Omental fat pad (tissue), 4 donors: ENCODE data around the gene ALK. TPM values are rescaled to one million over a fixed set of nuclear protein-coding genes. Genes with fewer than 3 reads are reported as not detected.
A peak's percentile ranks its signal among the peaks of the same experiment; 100 is the strongest.

Source experiments
- ATAC-seq: fragments of 150-250 bp; one replicate; pipeline ENCODE4 v1.9.1; 2016; ENCODE audit warnings: mild to moderate bottlenecking, moderate library complexity; ENCODE audit not compliant: low FRiP score
- DNase-seq: peaks from one replicate; pipeline ENCODE4 v3.0.0-alpha.2; 2019; ENCODE audit warnings: low spot score
- total RNA-seq, 4 donors: library from RNA; depleted of rRNA; stranded (reverse); fragments of >200 nt; gene quantifications; one replicate each; pipeline ENCODE4 v1.1.0, GENCODE V29; 2016
- TF ChIP-seq, protein P1 (sequence below), 3 donors: fragments of 450-650 bp; IDR thresholded peaks; one replicate each; pipeline ENCODE4 v1.5.1; 2016 to 2017; ENCODE audit warnings: antibody characterized with exemption in 3 of 3, mild to moderate bottlenecking in 3 of 3, moderate library complexity in 2 of 3

The ALK gene
- total RNA-seq, 4 donors from 2014 or later, result 0.12 to 2.2 (median 0.44) TPM; not detected in 1

GRCh38 chr2:29469516-29469915, 451.9 kb downstream of the ALK start:
- TF ChIP-seq, protein P1, sequence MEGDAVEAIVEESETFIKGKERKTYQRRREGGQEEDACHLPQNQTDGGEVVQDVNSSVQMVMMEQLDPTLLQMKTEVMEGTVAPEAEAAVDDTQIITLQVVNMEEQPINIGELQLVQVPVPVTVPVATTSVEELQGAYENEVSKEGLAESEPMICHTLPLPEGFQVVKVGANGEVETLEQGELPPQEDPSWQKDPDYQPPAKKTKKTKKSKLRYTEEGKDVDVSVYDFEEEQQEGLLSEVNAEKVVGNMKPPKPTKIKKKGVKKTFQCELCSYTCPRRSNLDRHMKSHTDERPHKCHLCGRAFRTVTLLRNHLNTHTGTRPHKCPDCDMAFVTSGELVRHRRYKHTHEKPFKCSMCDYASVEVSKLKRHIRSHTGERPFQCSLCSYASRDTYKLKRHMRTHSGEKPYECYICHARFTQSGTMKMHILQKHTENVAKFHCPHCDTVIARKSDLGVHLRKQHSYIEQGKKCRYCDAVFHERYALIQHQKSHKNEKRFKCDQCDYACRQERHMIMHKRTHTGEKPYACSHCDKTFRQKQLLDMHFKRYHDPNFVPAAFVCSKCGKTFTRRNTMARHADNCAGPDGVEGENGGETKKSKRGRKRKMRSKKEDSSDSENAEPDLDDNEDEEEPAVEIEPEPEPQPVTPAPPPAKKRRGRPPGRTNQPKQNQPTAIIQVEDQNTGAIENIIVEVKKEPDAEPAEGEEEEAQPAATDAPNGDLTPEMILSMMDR (IDR thresholded peaks at IDR 0.05), result no peak
- ATAC-seq, result no peak
- no peak for DNase-seq

GRCh38 chr2:29463181-29463900, 458.0 kb downstream of the ALK start:
- ATAC-seq, result peak; percentile 64
- TF ChIP-seq, protein P1 (IDR thresholded peaks at IDR 0.05), result no peak
- no peak for DNase-seq

DNA sequence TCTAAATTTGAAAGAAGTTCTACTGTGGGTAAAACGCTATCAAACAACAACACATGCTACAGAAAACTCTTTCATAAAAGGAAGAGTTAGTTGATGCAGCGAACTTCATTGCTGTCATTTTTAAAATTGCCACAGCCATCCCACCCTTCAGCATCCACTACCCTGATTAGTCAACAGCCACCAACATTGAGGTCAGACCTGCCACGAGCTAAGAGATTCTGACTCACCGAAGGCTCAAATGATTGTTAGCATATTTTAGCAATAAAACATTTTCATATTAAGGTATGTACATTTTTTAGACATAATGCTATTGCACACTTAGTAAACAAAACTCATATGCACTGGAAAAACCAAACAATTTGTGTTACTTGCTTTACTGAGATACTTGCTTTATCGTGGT, 459.1 kb downstream of the ALK start:
- ATAC-seq (no peak), DNase-seq (no peak)
- TF ChIP-seq, protein P1 (IDR thresholded peaks at IDR 0.05), result no peak

DNA sequence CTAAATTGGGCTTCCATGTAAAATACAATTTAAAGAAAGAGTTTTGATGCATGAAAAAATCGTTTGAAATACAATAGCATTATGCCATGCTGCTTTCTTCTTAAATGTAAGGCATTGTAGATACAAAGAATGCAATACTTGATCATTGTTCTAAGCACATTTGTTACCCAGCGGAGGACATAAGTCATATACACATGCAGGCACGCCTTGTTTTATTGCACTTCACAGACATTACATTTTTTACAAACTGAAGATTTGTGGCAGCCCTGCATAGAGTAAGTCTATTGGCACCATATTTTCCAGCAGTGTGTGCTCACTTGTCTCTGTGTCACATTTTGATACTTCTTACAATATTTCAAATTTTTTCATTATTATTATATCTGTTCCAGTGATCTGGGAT, 461.2 kb downstream of the ALK start:
- TF ChIP-seq, protein P1 (IDR thresholded peaks at IDR 0.05), result no peak
- DNase-seq (no peak), ATAC-seq (no peak)

DNA sequence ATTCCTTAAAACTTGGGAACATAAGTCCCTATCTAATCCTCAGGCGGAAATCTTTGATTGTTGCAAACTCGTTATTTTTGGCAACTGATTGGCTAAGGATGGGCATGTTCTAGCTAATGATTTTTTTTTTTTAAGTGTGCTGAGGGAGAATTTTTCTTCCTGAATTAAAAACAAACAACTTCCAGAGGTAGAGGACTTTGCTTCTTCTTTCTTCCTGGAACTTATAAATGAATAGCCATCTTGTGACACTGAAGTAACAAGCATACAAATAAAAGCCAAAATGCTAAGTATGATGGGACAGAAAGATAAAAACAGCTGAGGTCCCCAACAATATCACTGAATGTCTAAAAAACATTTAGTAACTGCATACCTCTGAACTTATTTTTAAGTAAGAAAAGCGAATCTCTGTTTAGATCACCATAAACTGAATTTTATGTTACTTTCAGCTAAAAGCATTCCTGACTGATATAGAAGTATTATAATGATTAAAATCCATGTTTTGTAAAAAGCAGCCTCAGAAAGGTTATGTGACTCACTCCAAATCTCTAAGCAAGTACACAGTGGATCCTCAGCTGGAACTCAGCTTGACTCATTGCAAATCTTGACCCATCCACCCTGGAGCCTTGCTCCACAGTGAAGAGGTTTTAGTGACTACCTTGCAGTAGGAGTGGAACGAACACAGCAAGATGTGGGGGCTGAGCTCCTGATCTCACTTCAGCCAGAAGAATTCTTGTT, 461.8 kb downstream of the ALK start:
- TF ChIP-seq, protein P1 (IDR thresholded peaks at IDR 0.05), result no peak
- DNase-seq (no peak), ATAC-seq (peak; percentile 76)

DNA sequence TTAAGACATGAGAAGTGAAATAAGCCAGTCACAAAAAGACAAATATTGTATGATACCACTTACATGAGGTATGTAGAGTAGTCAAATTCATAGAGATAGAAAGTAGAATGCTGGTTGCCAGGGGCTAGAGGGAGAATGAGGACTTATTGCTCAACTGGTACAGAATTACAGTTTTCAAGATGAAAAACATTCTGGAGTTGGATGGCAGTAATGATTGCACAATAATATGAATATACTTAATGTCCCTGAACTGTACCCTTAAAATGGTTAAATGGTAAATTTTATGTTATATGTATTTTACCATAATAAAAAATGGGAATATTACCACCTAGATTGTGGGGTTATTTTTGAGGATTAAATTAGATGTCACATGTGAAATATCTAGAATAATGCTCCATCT, 465.0 kb downstream of the ALK start:
- ATAC-seq, result no peak
- TF ChIP-seq, protein P1 (IDR thresholded peaks at IDR 0.05), result no peak

More for the DNA sequence above, 465.0 kb downstream of the ALK start:
- DNase-seq, result no peak
